ENCODE measurements around the gene SCRT2. TPM values are rescaled to one million over a fixed set of nuclear protein-coding genes. Genes with fewer than 3 reads are reported as not detected.

The SCRT2 gene
- total and polyA plus RNA-seq, 9 of the 15 experiments (the other 6 are each of a cell fraction or from before 2014, with no cell fraction given): 0.04 to 0.75 (median 0.13) TPM; not detected in 2

GRCh38 chr20:671252-672030 is 4.2 kb downstream of the SCRT2 start (continued):
- 0 out of 6 replicates have a peak, but pooled peaks of 1 of the 3 experiments have one; percentile 48 for TF ChIP-seq ZBTB11 (CRISPR knock-in tag; IDR thresholded peaks at IDR 0.05)
- peak; percentile 53; the same call in 1 of the 2 replicates for TF ChIP-seq ETS1 (conservative IDR thresholded peaks at IDR 0.05; ENCODE audit: control insufficient read depth, low read depth, low read length)
- no peak for TF ChIP-seq ZNF217 (CRISPR knock-in tag; IDR thresholded peaks at IDR 0.05)
- no peak for TF ChIP-seq TCF7 (IDR thresholded peaks at IDR 0.05; ENCODE audit: borderline replicate concordance)
- no peak for TF ChIP-seq TCF7L2 (IDR thresholded peaks at IDR 0.05; ENCODE audit: low read depth, low read length)
- TF ChIP-seq SRSF1 (IDR thresholded peaks at IDR 0.05; ENCODE audit: low read depth, low read length): no peak
- TF ChIP-seq CCAR2 (IDR thresholded peaks at IDR 0.05; ENCODE audit: low read depth, low read length): no peak
- TF ChIP-seq ZNF3 (CRISPR knock-in tag; IDR thresholded peaks at IDR 0.05): no peak
- TF ChIP-seq MECOM (CRISPR knock-in tag; IDR thresholded peaks at IDR 0.05): no peak
- no peak for TF ChIP-seq ZNF717 (CRISPR knock-in tag; IDR thresholded peaks at IDR 0.05)
- TF ChIP-seq CC2D1A (IDR thresholded peaks at IDR 0.05): peak; percentile 36; the same call in 1 of the 2 replicates
- TF ChIP-seq RBM14 (IDR thresholded peaks at IDR 0.05; ENCODE audit: borderline replicate concordance, insufficient read depth, low read depth, low read length): no peak
- no peak for TF ChIP-seq XRCC5 (IDR thresholded peaks at IDR 0.05; ENCODE audit: low read depth, low read length)
- no peak for TF ChIP-seq ZSCAN29 (IDR thresholded peaks at IDR 0.05)
- TF ChIP-seq ZNF586 (CRISPR knock-in tag; conservative IDR thresholded peaks at IDR 0.05): no peak
- no peak for TF ChIP-seq CREB3 (tag; conservative IDR thresholded peaks at IDR 0.05; ENCODE audit: low read depth)
- no peak for TF ChIP-seq NONO (IDR thresholded peaks at IDR 0.05; ENCODE audit: low read depth in 2 of 2, low read length in 1 of 2)
- TF ChIP-seq ZKSCAN1 (IDR thresholded peaks at IDR 0.05; ENCODE audit: low read depth, low read length): peak; percentile 51; the same call in 1 of the 2 replicates
- TF ChIP-seq ARID3B (CRISPR knock-in tag; IDR thresholded peaks at IDR 0.05; ENCODE audit: borderline replicate concordance): no peak
- no peak for TF ChIP-seq NRF1 (conservative IDR thresholded peaks at IDR 0.05 in 1 of 2, IDR thresholded peaks at IDR 0.05 in 1 of 2)
- TF ChIP-seq ZNF79 (CRISPR knock-in tag; IDR thresholded peaks at IDR 0.05; ENCODE audit: low read depth): no peak

Data from K562 (cell line).